H1 (cell line): Measurements from ENCODE around the gene IL13RA1. TPM values are rescaled to one million over a fixed set of nuclear protein-coding genes. Genes with fewer than 3 reads are reported as not detected.

Experiments
- CTCF ChIA-PET: fragments of 300-600 bp; sonication (Branson Sonifier 250); formaldehyde crosslinking; loops from one replicate; lab custom pipeline; 2021; ENCODE audit not compliant: partially characterized antibody; lab: Charles Lee
- POLR2A ChIA-PET: fragments of 300-600 bp; sonication (Branson Sonifier 250); formaldehyde crosslinking; loops from one replicate; lab custom pipeline; 2021; ENCODE audit warnings: inconsistent platforms; ENCODE audit not compliant: partially characterized antibody; lab: Charles Lee
- DNase-seq, 2 experiments: peaks; one replicate each; pipeline versions ENCODE4 v3.0.0 to v3.0.0-alpha.2; 2010 to 2022; ENCODE audit warnings: low spot score in 2 of 2, low read depth in 1 of 2, mixed read lengths in 1 of 2
- FAIRE-seq: peaks from 2 replicates; lab custom pipeline; 2011; peaks lifted over from hg19 to GRCh38; lab: Jason Lieb, UNC
- H2AFZ ChIP-seq: 2 replicates; pipeline ENCODE4 v1.8.1; 2012; ENCODE audit warnings: low read length, inconsistent platforms
- H2AK5ac ChIP-seq: 2 replicates; pipeline ENCODE4 v1.6.1; 2013; ENCODE audit warnings: low read depth, low read length
- H2BK120ac ChIP-seq: replicated peaks from 2 replicates; pipeline ENCODE3; 2013; ENCODE audit warnings: low read depth, low read length, inconsistent platforms
- H2BK12ac ChIP-seq: 2 replicates; pipeline ENCODE4 v1.6.1; 2013; ENCODE audit warnings: low read depth, low read length
- H2BK15ac ChIP-seq: 2 replicates; pipeline ENCODE4 v1.6.1; 2013; ENCODE audit warnings: low read length
- H2BK20ac ChIP-seq: 2 replicates; pipeline ENCODE4 v1.6.1; 2013; ENCODE audit warnings: low read length
- H2BK5ac ChIP-seq: 2 replicates; pipeline ENCODE4 v1.6.1; 2013; ENCODE audit warnings: low read depth, low read length
- H3K14ac ChIP-seq: 2 replicates; pipeline ENCODE4 v1.6.1; 2013; ENCODE audit warnings: inconsistent platforms; ENCODE audit not compliant: insufficient read length
- H3K18ac ChIP-seq: 2 replicates; pipeline ENCODE4 v1.6.1; 2013; ENCODE audit warnings: low read length; ENCODE audit errors: extremely low read depth
- H3K23ac ChIP-seq: 2 replicates; pipeline ENCODE4 v1.6.1; 2013; ENCODE audit warnings: inconsistent platforms; ENCODE audit not compliant: insufficient read length
- H3K23me2 ChIP-seq: 2 replicates; pipeline ENCODE4 v1.6.1; 2013; ENCODE audit warnings: low read depth, low read length
- H3K27ac ChIP-seq: 2 replicates; pipeline ENCODE4 v1.6.1; 2011; ENCODE audit warnings: low read depth, low read length, inconsistent platforms
- H3K27me3 ChIP-seq, 4 experiments: replicated peaks in 1 of 4; 1 replicate in 1 of 4; 2 replicates in 3 of 4; pipeline versions ENCODE4 v1.6.1 to v1.8.1; 2011 to 2013; ENCODE audit warnings: low read length in 3 of 4, mild to moderate bottlenecking in 3 of 4, inconsistent platforms in 2 of 4, mixed read lengths in 2 of 4, moderate library complexity in 1 of 4; ENCODE audit not compliant: control insufficient read depth in 3 of 4, insufficient read depth in 3 of 4; ENCODE audit errors: extremely low read depth in 1 of 4
- H3K36me3 ChIP-seq, 4 experiments: 2 replicates each; pipeline versions ENCODE4 v1.6.1 to v1.8.1; 2011 to 2013; ENCODE audit warnings: mild to moderate bottlenecking in 4 of 4, low read length in 3 of 4, moderate library complexity in 2 of 4, control low read depth in 1 of 4, inconsistent platforms in 1 of 4; ENCODE audit not compliant: insufficient read depth in 4 of 4, control insufficient read depth in 2 of 4
- H3K4ac ChIP-seq: replicated peaks from 2 replicates; pipeline ENCODE3; 2013; ENCODE audit warnings: low read length, low read depth, mixed read lengths, inconsistent platforms; ENCODE audit not compliant: insufficient read length
- H3K4me1 ChIP-seq, 4 experiments: replicated peaks in 1 of 4; 1 replicate in 1 of 4; 2 replicates in 3 of 4; pipeline versions ENCODE4 v1.6.1 to v1.8.1; 2011 to 2013; ENCODE audit warnings: low read length in 3 of 4, inconsistent platforms in 2 of 4, mixed read lengths in 1 of 4; ENCODE audit not compliant: insufficient read depth in 4 of 4, control insufficient read depth in 3 of 4
- H3K4me2 ChIP-seq, 2 experiments: 2 replicates each; pipeline versions ENCODE4 v1.6.1 to v1.8.1; 2011 to 2013; ENCODE audit warnings: low read depth in 2 of 2, low read length in 2 of 2, control low read depth in 1 of 2, inconsistent platforms in 1 of 2, mild to moderate bottlenecking in 1 of 2; ENCODE audit not compliant: insufficient read depth in 1 of 2
- H3K4me3 ChIP-seq, 4 experiments: fragments of 200-600, 300-600 bp in 1 of 4; sonication (generic), shearing (Covaris generic), sonication (Bioruptor Twin) in 1 of 4; 2 replicates each; pipeline versions ENCODE4 v1.5.1 to v1.8.1; 2011 to 2016; ENCODE audit warnings: low read length in 4 of 4, low read depth in 3 of 4, control low read depth in 2 of 4, inconsistent platforms in 2 of 4, mild to moderate bottlenecking in 2 of 4, mixed read lengths in 1 of 4, moderate library complexity in 1 of 4; ENCODE audit not compliant: insufficient read depth in 2 of 4; ENCODE audit errors: extremely low read depth in 1 of 4
- H3K56ac ChIP-seq: replicated peaks from 2 replicates; pipeline ENCODE3; 2013; ENCODE audit warnings: low read depth, mild to moderate bottlenecking, mixed read lengths, low read length, inconsistent platforms; ENCODE audit not compliant: insufficient read length
- H3K79me1 ChIP-seq: 2 replicates; pipeline ENCODE4 v1.6.1; 2013; ENCODE audit warnings: low read depth, low read length, control low read depth
- H3K79me2 ChIP-seq, 2 experiments: 2 replicates each; pipeline versions ENCODE4 v1.6.1 to v1.8.1; 2012 to 2013; ENCODE audit warnings: low read length in 2 of 2, mild to moderate bottlenecking in 2 of 2, inconsistent platforms in 1 of 2; ENCODE audit not compliant: insufficient read depth in 2 of 2, control insufficient read depth in 1 of 2
- H3K9ac ChIP-seq, 4 experiments: replicated peaks in 1 of 4; 1 replicate in 1 of 4; 2 replicates in 3 of 4; pipeline versions ENCODE4 v1.6.1 to v1.8.1; 2011 to 2013; ENCODE audit warnings: low read depth in 3 of 4, low read length in 3 of 4, control low read depth in 2 of 4, mild to moderate bottlenecking in 2 of 4, moderate library complexity in 2 of 4, inconsistent platforms in 1 of 4; ENCODE audit errors: extremely low read depth in 1 of 4
- H3K9me3 ChIP-seq, 2 experiments: 2 replicates each; pipeline versions ENCODE4 v1.6.1 to v1.8.1; 2012 to 2013; ENCODE audit warnings: mild to moderate bottlenecking in 2 of 2, moderate library complexity in 2 of 2, control low read depth in 1 of 2, inconsistent platforms in 1 of 2, low read depth in 1 of 2, low read length in 1 of 2, mixed read lengths in 1 of 2; ENCODE audit not compliant: insufficient read depth in 2 of 2
- H4K20me1 ChIP-seq, 2 experiments: replicated peaks in 1 of 2; 2 replicates each; pipeline versions ENCODE3 to v1.8.1; 2011 to 2013; ENCODE audit warnings: inconsistent platforms in 2 of 2, low read length in 2 of 2, mild to moderate bottlenecking in 1 of 2; ENCODE audit not compliant: insufficient read depth in 2 of 2, control insufficient read depth in 1 of 2
- H4K5ac ChIP-seq: 2 replicates; pipeline ENCODE4 v1.6.1; 2013; ENCODE audit warnings: low read length, low read depth, mixed read lengths, inconsistent platforms; ENCODE audit not compliant: insufficient read length
- H4K8ac ChIP-seq: 2 replicates; pipeline ENCODE4 v1.8.0; 2013; ENCODE audit warnings: mild to moderate bottlenecking, moderate library complexity, low read length, inconsistent platforms; ENCODE audit not compliant: insufficient read depth; ENCODE audit errors: extremely low read depth
- H4K91ac ChIP-seq: replicated peaks from 2 replicates; pipeline ENCODE3; 2013; ENCODE audit warnings: low read length, mixed read lengths, inconsistent platforms; ENCODE audit not compliant: insufficient read length
- E2F6 ChIP-seq: IDR thresholded peaks from 2 replicates; pipeline ENCODE4 v1.6.1; 2012; ENCODE audit warnings: inconsistent platforms
- SUZ12 ChIP-seq: fragments of 200-600 bp; sonication (generic); IDR thresholded peaks from 2 replicates; pipeline ENCODE4 v1.6.1; 2012; ENCODE audit warnings: mild to moderate bottlenecking, inconsistent platforms, low read length, moderate library complexity, mixed read lengths
- TCF12 ChIP-seq: IDR thresholded peaks from 2 replicates; pipeline ENCODE4 v1.6.1; 2011; ENCODE audit warnings: low read depth, mild to moderate bottlenecking, low read length
- WGBS, 2 experiments: shearing (Covaris generic) in 1 of 2; methylation state at CpG; one replicate each; pipeline versions ENCODE4 v1.1.6 to v1.1.7; 2013 to 2015; ENCODE audit warnings: low lambda C conversion rate in 2 of 2, mixed read lengths in 2 of 2, inconsistent platforms in 1 of 2, low coverage in 1 of 2, missing lambda C conversion rate in 1 of 2; ENCODE audit not compliant: insufficient replicate concordance in 2 of 2, insufficient coverage in 1 of 2, insufficient read length in 1 of 2; ENCODE audit errors: extremely low coverage in 1 of 2, missing lambda C conversion rate in 1 of 2; 5-methylcytosine and 5-hydroxymethylcytosine counted together
- long read RNA-seq, 2 experiments: library from RNA in 1 of 2; library from capped mRNA in 1 of 2; stranded (forward); transcript quantifications; one replicate each; pipeline ENCODE4 v2.0.0, GENCODE V29; 2021; ENCODE audit warnings: inconsistent platforms in 1 of 2
- polyA minus RNA-seq, 3 experiments: library from RNA; depleted of rRNA, polyadenylated mRNA; stranded (reverse); fragments of >200 nt; gene quantifications; 1 replicate in 2 of 3; 2 replicates in 1 of 3; pipeline ENCODE4 v1.2.3, GENCODE V29; 2011
- polyA plus RNA-seq, 7 experiments: library from polyadenylated mRNA; depleted of rRNA in 3 of 7; stranded (reverse) in 5 of 7; unstranded in 2 of 7; fragments of >200 nt in 5 of 7; fragments of 200-250 nt in 2 of 7; gene quantifications; 1 replicate in 5 of 7; 2 replicates in 1 of 7; 4 replicates in 1 of 7; pipeline versions ENCODE4 v1.2.1 to v1.2.3, GENCODE V29; 2011 to 2013; ENCODE audit warnings: missing spikeins in 2 of 7, mixed read lengths in 2 of 7
- total RNA-seq: library from RNA; stranded (reverse); fragmentation: NEBNext Ultra II Directional; extraction: Animal tissue kit (Norgen Biotek cat#: 25700); gene quantifications from 2 replicates; pipeline ENCODE4 v1.2.1, GENCODE V29; 2021
- TF ChIP-seq, protein P1 (sequence below), 3 experiments: IDR thresholded peaks; 1 replicate in 2 of 3; 2 replicates in 1 of 3; pipeline versions ENCODE4 v1.5.1 to v1.6.1; 2011; ENCODE audit warnings: low read length in 3 of 3, mild to moderate bottlenecking in 3 of 3, inconsistent platforms in 2 of 3, low read depth in 1 of 3, moderate library complexity in 1 of 3; ENCODE audit not compliant: insufficient read depth in 1 of 3; ENCODE audit errors: control extremely low read depth in 1 of 3

The IL13RA1 gene
- total RNA-seq (8.6 and 9.4 TPM in 2 replicates), polyA plus RNA-seq (2011; rRNA removed) (1.7 and 3.3 TPM in 2 replicates), polyA minus RNA-seq (2011; rRNA and poly(A)+ RNA removed) (3.5 and 4.7 TPM in 2 replicates)
- polyA plus RNA-seq (2011; cell fraction: cytosol; rRNA removed) = 3.4 TPM
- polyA plus RNA-seq (2011; cell fraction: nucleus; rRNA removed) = 0.84 TPM
- polyA plus RNA-seq (2012, experiment 1 of 2) = 3.4 to 6.8 TPM (median 4.0 TPM) in 4 replicates
- 0.85 TPM for polyA plus RNA-seq (2012, experiment 2 of 2)
- 17.3 TPM for polyA plus RNA-seq (2013, experiment 1 of 2)
- polyA plus RNA-seq (2013, experiment 2 of 2) = 20.2 TPM
- polyA minus RNA-seq (2011; cell fraction: cytosol; rRNA and poly(A)+ RNA removed) = 3.4 TPM
- polyA minus RNA-seq (2011; cell fraction: nucleus; rRNA and poly(A)+ RNA removed) = 2.8 TPM
- long read RNA-seq, experiment 1, full-length matches to known transcripts = 2 of 9 reads
- long read RNA-seq, experiment 1, partial matches to known transcripts = 3 of 9 reads
- long read RNA-seq, experiment 1, other reads (novel, unspliced or antisense) = 4 of 9 reads
- long read RNA-seq, experiment 2, full-length matches to known transcripts = 1 of 5 reads
- long read RNA-seq, experiment 2, partial matches to known transcripts = 0 of 5 reads
- long read RNA-seq, experiment 2, other reads (novel, unspliced or antisense) = 4 of 5 reads

DNA sequence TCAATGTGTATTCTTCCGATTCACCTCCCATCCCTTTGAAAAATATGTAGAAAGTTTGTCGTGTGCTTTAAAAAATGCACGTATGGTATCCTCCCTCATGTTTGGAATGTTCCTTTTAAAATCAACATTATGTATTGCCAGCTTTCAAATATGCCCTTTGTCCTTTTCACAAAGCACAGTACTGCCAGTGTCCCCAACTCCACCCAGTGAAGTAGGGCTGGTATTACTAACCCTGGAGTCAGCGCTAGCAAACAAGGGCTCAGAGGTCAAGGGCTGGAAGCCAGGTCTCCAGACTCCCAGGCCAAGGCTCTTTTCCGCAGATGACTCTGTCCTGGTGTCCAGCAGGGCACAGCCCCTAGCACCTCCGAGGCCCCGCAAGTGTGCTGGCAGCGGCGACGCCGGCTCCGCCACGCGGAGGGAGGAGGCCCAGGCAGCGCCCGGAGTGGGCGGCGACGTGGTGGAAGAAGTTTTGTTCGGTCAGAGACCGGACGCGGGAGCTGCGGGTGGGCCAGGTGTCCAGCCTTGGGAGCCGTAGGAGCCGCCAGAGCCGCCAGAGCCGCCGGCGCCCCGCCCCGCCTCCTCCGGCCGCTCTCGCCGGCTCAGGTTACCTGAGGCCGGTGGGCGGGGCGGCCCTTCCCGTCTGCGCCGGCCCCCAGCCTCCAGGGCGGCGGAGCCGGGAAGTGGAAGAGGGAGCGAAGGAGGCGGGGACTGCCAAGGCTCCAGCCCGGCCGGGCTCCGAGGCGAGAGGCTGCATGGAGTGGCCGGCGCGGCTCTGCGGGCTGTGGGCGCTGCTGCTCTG is at the start of gene IL13RA1:
IL13RA1 (plus strand) TSS at position 720 of the 799 bp plus-strand sequence; CDS start at position 753, 33 bp downstream.
- Histone ChIP-seq H2BK12ac (peak within 1 kb of the TSS; percentile 50; the same call in 1 of the 2 replicates), H4K91ac (peak within 1 kb of the TSS; percentile 55), H3K4me3 (peak within 1 kb of the TSS; percentile 40 to 63 (median 42)), H3K9ac (peak within 1 kb of the TSS in 2 of 4 experiments; percentile 20 to 49; a peak in 4 of 7 replicates), H3K9me3 (no peaks in the 10 kb centered on the region), H3K4ac (no peak within 1 kb of the TSS), H2BK20ac (no peak within 1 kb of the TSS), H2BK120ac (no peak within 1 kb of the TSS), H3K79me2 (no peaks in the 10 kb centered on the region), H3K23me2 (peaks cover 4% of the 10 kb centered on the region; the same call in 1 of the 2 replicates), H4K8ac (no peak within 1 kb of the TSS; the same call in 1 of the 2 replicates), H4K20me1 (no peaks in the 10 kb centered on the region), H3K27ac (no peak within 1 kb of the TSS), H3K4me1 (peaks cover 2 to 9% (median 3%) of the 10 kb centered on the region in 4 experiments; a peak in 4 of 7 replicates), H2AK5ac (no peak within 1 kb of the TSS), H3K23ac (no peak within 1 kb of the TSS), H2BK5ac (peak within 1 kb of the TSS; percentile 44; the same call in 1 of the 2 replicates), H2AFZ (no peak within 1 kb of the TSS), H3K56ac (peak within 1 kb of the TSS; percentile 30), H2BK15ac (no peak within 1 kb of the TSS), H3K18ac (peak within 1 kb of the TSS; percentile 32; the same call in 1 of the 2 replicates), H3K79me1 (no peaks in the 10 kb centered on the region), H4K5ac (peak within 1 kb of the TSS; percentile 54), H3K36me3 (no peaks in the 10 kb centered on the region), H3K14ac (no peak within 1 kb of the TSS), H3K27me3 (peaks cover 0 to 16% (median 8%) of the 10 kb centered on the region in 4 experiments; a peak in 5 of 7 replicates), H3K4me2 (peak within 1 kb of the TSS; percentile 73 to 78)
- ChIA-PET CTCF (no interaction called here), POLR2A (no interaction called here)
- FAIRE-seq (no peak), DNase-seq (peak; percentile 29 to 70)
- 24% methylated on average over 9 of the region's 56 CpGs; no CpG with 5 or more reads in 1 of the 2 experiments for WGBS, 2 experiments
- TF ChIP-seq E2F6 (peak; percentile 52; the same call in 1 of the 2 replicates), TCF12 (no peak), SUZ12 (no peak)
- TF ChIP-seq, protein P1, sequence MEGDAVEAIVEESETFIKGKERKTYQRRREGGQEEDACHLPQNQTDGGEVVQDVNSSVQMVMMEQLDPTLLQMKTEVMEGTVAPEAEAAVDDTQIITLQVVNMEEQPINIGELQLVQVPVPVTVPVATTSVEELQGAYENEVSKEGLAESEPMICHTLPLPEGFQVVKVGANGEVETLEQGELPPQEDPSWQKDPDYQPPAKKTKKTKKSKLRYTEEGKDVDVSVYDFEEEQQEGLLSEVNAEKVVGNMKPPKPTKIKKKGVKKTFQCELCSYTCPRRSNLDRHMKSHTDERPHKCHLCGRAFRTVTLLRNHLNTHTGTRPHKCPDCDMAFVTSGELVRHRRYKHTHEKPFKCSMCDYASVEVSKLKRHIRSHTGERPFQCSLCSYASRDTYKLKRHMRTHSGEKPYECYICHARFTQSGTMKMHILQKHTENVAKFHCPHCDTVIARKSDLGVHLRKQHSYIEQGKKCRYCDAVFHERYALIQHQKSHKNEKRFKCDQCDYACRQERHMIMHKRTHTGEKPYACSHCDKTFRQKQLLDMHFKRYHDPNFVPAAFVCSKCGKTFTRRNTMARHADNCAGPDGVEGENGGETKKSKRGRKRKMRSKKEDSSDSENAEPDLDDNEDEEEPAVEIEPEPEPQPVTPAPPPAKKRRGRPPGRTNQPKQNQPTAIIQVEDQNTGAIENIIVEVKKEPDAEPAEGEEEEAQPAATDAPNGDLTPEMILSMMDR (IDR thresholded peaks at IDR 0.05; ENCODE audit: control extremely low read depth in 1 of 3, insufficient read depth in 1 of 3, low read depth in 1 of 3, low read length in 3 of 3) = no peak
